Ovary (tissue), 9 donors: ENCODE measurements around the gene POLD1. TPM values are rescaled to one million over a fixed set of nuclear protein-coding genes. Genes with fewer than 3 reads are reported as not detected.

Experiments used
- DNase-seq, 5 donors: peaks; one replicate each; pipeline ENCODE4 v3.0.0-alpha.2; 2019 to 2020
- H3K27ac ChIP-seq, 2 donors: fragments of 200-600 bp; one replicate each; pipeline versions ENCODE4 v1.5.1 to v1.8.0; 2019 to 2022
- H3K27me3 ChIP-seq: fragments of 200-600 bp; one replicate; pipeline ENCODE4 v1.8.0; 2022
- H3K36me3 ChIP-seq: fragments of 200-600 bp; sonication (generic); one replicate; pipeline ENCODE4 v1.5.1; 2019
- H3K4me1 ChIP-seq: one replicate; pipeline ENCODE4 v1.8.1; 2013; ENCODE audit warnings: mild to moderate bottlenecking, moderate library complexity; ENCODE audit not compliant: insufficient read depth
- H3K4me3 ChIP-seq: fragments of 200-600 bp; sonication (generic); one replicate; pipeline ENCODE4 v1.5.1; 2017
- H3K9me3 ChIP-seq, 2 donors: fragments of 200-600 bp in 1 of 2; sonication (generic) in 1 of 2; one replicate each; pipeline versions ENCODE4 v1.5.1 to v1.8.1; 2013 to 2019; ENCODE audit warnings: mild to moderate bottlenecking in 1 of 2, moderate library complexity in 1 of 2
- EP300 ChIP-seq: sonication (generic); formaldehyde crosslinking; IDR thresholded peaks from one replicate; pipeline ENCODE4 v1.6.1; 2017; ENCODE audit warnings: antibody characterized with exemption
- POLR2A ChIP-seq: fragments of 450-650 bp; IDR thresholded peaks from one replicate; pipeline ENCODE4 v1.6.1; 2017; ENCODE audit warnings: antibody characterized with exemption, mild to moderate bottlenecking, moderate library complexity
- WGBS, 3 donors: extraction: QIAGEN DNeasy Blood & Tissue Kit in 1 of 3; methylation state at CpG; one replicate each; pipeline versions ENCODE4 v1.1.5 to v1.1.7; 2013 to 2017; 5-methylcytosine and 5-hydroxymethylcytosine counted together
- intact Hi-C, 4 donors: fragments of 100-400 bp; cut with DNase I; formaldehyde crosslinking; loops; one replicate each; pipeline versions ENCODE4 v1.11.0 to v1.15.1; 2022 to 2023
- polyA plus RNA-seq, 2 donors: library from polyadenylated mRNA; stranded (reverse); fragments of 200-250 nt in 1 of 2; fragments of 350-450 nt in 1 of 2; fragmentation: Illumina TruSeq in 1 of 2; extraction: RNeasy Lipid Tissue Mini Kit (QIAGEN cat#74804) in 1 of 2; gene quantifications; one replicate each; pipeline ENCODE4 v1.2.3, GENCODE V29; 2013 to 2014
- total RNA-seq, 7 donors: library from RNA; depleted of rRNA in 2 of 7; stranded (reverse); fragments of >200 nt in 2 of 7; fragmentation: NEBNext Ultra II Directional in 3 of 7; extraction: Animal tissue kit (Norgen Biotek cat#: 25700) in 3 of 7; gene quantifications; one replicate each; pipeline versions ENCODE4 v1.1.0 to v1.2.4, GENCODE V29; 2016 to 2023
- TF ChIP-seq, protein P1 (sequence below), 3 donors: fragments of 450-650 bp in 2 of 3; fragments of 200-600 bp in 1 of 3; IDR thresholded peaks; one replicate each; pipeline versions ENCODE4 v1.5.1 to v1.8.0; 2016 to 2022; ENCODE audit warnings: antibody characterized with exemption in 3 of 3, mild to moderate bottlenecking in 1 of 3
- donor health status: DM: no; HTN: no; CAD: no; lungs with moderate emphysema.
- donor health status: DM: no; HTN: no; CAD: no.
- donor health status: Bipolar disorder and iron deficiency.
- donor health status: DM: yes; HTN: yes; CAD: no.
- donor health status: DM: no; HTN: no; CAD: no.
- donor health status: DM: yes; HTN: yes; CAD: no.

POLD1 gene
- total and polyA plus RNA-seq, 9 donors, result 0.52 to 25.2 (median 17.1) TPM

DNA sequence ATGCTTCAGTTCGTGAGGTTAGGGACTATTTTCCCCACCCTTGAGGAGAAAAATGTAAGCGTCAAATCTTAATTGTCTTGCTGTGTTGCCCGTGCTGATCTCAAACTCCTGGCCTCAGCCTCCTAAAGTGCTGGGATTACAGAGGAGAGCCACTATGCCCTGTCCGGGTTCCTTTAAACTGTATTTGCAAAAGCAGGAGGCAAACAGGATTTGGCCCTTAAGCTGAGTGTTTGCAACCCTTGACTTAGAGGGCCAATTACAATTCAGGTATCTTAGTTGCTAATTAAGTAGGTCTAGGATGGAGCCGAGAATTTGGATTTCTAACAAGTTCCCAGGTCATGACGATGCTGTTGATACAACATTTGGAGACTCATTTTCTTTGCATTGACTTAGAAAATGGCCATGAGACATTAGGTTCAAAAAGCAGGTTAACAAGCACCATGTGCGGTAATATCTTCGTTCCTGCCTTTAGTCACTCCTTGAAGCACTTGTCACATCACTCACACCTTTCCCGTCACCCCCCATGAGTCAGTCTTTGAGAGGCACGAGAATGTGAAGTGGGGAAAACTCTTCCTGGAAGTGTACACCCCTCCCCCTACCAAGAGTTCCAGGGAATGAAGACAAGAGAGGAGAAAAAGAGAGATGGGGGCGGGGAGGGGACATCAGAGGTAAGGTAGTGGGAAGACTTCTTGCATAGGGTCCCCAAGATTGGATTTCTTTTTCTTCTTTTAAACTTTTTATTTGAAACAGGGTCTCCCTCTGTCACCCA, 21.3 kb upstream of the POLD1 start:
- H3K4me1 ChIP-seq, result peaks cover under 1% of the 10 kb centered on the region
- intact Hi-C loops, result loop anchor here (5.0 to 10.0 kb wide), 5 partner anchors 52 to 419 kb away; partner anchors contain the start of genes CLEC11A (in 1 of the 4) and SPIB (in 1 of the 4)

DNA sequence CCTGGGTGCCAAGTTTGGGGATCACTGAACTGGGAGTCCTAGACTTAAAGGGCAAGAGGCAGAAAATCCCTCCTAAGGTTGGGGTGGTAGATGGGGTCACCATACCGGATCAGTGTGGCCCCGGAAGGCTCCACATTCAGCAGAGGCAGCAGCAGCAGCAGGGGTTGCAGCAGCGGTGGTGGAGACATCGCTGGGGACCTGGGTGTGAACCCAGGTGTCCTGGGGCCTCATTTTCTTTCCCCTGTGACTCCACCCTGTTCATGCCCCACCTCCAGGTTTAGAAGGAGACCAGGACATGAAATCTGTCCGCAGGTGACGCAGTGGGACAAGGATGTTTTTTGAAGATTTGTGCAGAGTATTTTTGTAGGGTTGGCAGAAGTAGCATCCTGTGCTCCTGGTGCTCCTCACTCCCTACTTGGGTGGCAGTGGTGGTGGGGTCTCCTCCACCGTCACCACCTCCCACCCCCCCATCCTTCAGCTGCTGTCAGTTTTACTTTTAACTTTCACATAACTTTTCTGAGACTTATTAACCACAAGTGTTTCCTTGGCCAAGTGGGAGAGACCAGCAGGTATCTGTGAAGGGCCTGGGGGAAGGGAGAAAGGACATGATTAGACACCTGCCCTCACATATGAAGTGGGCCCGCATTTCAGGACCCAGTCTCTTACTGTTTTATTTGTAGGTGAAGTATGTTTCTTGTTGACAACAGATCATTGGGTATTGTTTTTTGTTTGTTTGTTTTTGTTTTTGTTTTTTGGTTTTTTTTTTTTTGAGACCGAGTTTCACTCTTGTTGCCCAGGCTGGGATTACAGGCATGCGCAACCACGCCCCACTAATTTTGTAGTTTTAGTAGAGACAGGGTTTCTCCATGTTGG, 18.5 kb upstream of the POLD1 start, which contains the start of gene NAPSA:
NAPSA (minus strand) TSS at position 206 of the 873 bp plus-strand sequence; CDS start at position 188, 18 bp downstream.
- no peaks in the 10 kb centered on the region for H3K36me3 ChIP-seq
- H3K27me3 ChIP-seq, result no peaks in the 10 kb centered on the region
- no peaks in the 10 kb centered on the region for H3K4me1 ChIP-seq
- no peak within 1 kb of the TSS for H3K27ac ChIP-seq
- no peak for DNase-seq
- H3K9me3 ChIP-seq, result no peaks in the 10 kb centered on the region
- TF ChIP-seq POLR2A, result no peak
- TF ChIP-seq, protein P1, sequence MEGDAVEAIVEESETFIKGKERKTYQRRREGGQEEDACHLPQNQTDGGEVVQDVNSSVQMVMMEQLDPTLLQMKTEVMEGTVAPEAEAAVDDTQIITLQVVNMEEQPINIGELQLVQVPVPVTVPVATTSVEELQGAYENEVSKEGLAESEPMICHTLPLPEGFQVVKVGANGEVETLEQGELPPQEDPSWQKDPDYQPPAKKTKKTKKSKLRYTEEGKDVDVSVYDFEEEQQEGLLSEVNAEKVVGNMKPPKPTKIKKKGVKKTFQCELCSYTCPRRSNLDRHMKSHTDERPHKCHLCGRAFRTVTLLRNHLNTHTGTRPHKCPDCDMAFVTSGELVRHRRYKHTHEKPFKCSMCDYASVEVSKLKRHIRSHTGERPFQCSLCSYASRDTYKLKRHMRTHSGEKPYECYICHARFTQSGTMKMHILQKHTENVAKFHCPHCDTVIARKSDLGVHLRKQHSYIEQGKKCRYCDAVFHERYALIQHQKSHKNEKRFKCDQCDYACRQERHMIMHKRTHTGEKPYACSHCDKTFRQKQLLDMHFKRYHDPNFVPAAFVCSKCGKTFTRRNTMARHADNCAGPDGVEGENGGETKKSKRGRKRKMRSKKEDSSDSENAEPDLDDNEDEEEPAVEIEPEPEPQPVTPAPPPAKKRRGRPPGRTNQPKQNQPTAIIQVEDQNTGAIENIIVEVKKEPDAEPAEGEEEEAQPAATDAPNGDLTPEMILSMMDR (IDR thresholded peaks at IDR 0.05), result no peak
- no peak for TF ChIP-seq EP300
- no peak within 1 kb of the TSS for H3K4me3 ChIP-seq
- WGBS, 3 donors, result 79% methylated on average over 11 of the region's 11 CpGs
- intact Hi-C loops, result loop anchor here in 3 of 4 donors (5.0 to 10.0 kb wide), 5 partner anchors 49 to 412 kb away; partner anchors contain the start of genes CLEC11A (in 1 of the 3) and SPIB (in 1 of the 3)

More for the DNA sequence above, 21.3 kb upstream of the POLD1 start:
- Histone ChIP-seq H3K36me3 (no peaks in the 10 kb centered on the region), H3K9me3 (no peaks in the 10 kb centered on the region), H3K27me3 (no peaks in the 10 kb centered on the region), H3K4me3 (no peak overlapping the region), H3K27ac (no peak overlapping the region)
- TF ChIP-seq POLR2A, result no peak
- no peak for TF ChIP-seq EP300
- TF ChIP-seq, protein P1 (IDR thresholded peaks at IDR 0.05), result no peak
- no peak for DNase-seq
- WGBS, 3 donors, result 66 to 69% (median 69%) methylated on average over 11 of the region's 11 CpGs

DNA sequence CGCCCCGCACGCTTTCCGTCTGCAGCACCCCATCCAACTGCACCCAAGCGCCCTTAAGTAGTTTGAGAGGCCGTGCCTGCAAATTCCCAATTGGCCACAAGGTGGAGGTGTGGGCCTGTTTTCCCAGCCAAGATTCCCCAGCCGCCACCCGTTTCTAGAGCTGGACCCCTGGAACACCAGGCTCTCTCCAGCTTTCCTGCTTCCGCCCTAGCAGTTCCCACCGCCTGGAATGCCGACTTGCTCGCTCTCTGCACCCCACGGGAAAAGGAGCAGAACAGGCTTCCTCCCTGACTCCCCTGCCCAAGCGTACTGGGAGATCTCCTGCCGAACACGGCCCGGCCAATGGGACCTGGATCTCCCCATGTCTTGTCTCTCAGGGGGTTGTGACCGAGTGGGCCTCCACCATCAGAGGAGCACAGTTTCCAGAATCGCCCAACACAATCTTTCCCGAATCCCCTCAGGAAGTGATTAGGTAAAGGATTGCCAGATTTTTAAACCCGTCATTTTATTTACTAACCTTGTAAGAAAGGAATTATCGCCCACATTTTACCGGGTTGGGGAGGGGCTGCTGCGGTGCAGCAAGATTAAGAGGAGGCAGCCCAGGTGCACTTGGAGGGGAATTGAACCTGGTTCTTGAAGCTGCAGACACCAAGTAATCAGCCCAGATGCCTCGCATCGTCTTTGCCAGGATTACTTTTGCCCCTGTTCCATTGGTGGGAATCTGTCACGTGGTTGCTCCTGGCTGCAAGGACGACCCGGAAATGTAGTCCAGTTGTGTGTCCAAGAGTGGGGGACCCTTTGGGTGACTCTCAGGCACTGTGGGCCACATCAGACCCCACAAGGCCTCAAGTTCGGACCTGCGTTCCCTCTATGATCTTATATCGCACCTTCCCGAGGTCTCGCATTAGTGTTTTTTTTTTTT, 15.2 kb upstream of the POLD1 start:
- H3K27ac ChIP-seq, result peak overlapping the region in 1 of 2 donors; percentile 44
- no peaks in the 10 kb centered on the region for H3K27me3 ChIP-seq
- H3K9me3 ChIP-seq, result no peaks in the 10 kb centered on the region
- intact Hi-C loops, result loop anchor here in 3 of 4 donors (2.0 to 10.0 kb wide), 6 partner anchors 46 to 408 kb away; partner anchors contain the start of genes CLEC11A (in 1 of the 3) and SPIB (in 1 of the 3)
- 5 to 9% (median 9%) methylated on average over 34 of the region's 34 CpGs for WGBS, 3 donors
- peak; percentile 78 to 89 (median 87) for DNase-seq
- H3K36me3 ChIP-seq, result no peaks in the 10 kb centered on the region
- peak overlapping the region; percentile 46 for H3K4me3 ChIP-seq
- TF ChIP-seq, protein P1 (IDR thresholded peaks at IDR 0.05), result peak; percentile 72 to 87 (median 74)
- TF ChIP-seq EP300 (no peak), POLR2A (no peak)
- no peaks in the 10 kb centered on the region for H3K4me1 ChIP-seq
